ENCODE measurements around the gene ADAMTS9.

DNA sequence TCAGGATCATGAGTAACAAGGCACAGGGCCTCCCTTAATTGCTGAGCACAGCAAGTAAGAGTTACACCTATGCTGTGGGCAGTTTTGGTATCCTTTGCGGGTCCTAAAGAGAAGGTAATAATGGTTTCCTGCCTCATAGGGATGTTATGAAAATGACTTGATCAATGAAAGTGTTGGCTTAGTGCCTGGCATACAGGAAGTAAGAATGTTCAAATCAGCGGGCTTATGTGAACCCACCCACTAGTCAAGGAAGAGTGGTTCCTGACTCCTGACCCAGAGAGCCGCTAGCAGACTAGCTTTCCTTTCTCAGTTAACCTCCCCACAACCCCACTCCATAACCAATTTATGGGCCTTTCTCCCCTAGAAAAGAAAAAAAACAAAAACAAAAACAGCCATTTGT is 5.2 kb upstream of the ADAMTS9 start:
- TF ChIP-seq FUS (optimal IDR thresholded peaks at IDR 0.05; ENCODE audit: low read depth, low read length) (no peak), YY1 (IDR thresholded peaks at IDR 0.05; ENCODE audit: borderline replicate concordance in 1 of 3, control insufficient read depth in 1 of 3, extremely low read depth in 1 of 3, insufficient read depth in 3 of 3, insufficient read length in 1 of 3, insufficient replicate concordance in 2 of 3, low read depth in 1 of 3, low read length in 2 of 3) (no peak), CTCF (IDR thresholded peaks at IDR 0.05 in 2 of 3, conservative IDR thresholded peaks at IDR 0.05 in 1 of 3; ENCODE audit: insufficient read depth in 2 of 3, low read depth in 1 of 3, low read length in 3 of 3) (no peak), ERF (CRISPR knock-in tag; IDR thresholded peaks at IDR 0.05) (no peak), ARID4B (CRISPR knock-in tag; IDR thresholded peaks at IDR 0.05) (no peak), ZNF175 (CRISPR knock-in tag; IDR thresholded peaks at IDR 0.05; ENCODE audit: low read depth) (no peak), EZH2 (IDR thresholded peaks at IDR 0.05; ENCODE audit: borderline replicate concordance, low read depth, low read length) (no peak)
- TF ChIP-seq, protein P1, sequence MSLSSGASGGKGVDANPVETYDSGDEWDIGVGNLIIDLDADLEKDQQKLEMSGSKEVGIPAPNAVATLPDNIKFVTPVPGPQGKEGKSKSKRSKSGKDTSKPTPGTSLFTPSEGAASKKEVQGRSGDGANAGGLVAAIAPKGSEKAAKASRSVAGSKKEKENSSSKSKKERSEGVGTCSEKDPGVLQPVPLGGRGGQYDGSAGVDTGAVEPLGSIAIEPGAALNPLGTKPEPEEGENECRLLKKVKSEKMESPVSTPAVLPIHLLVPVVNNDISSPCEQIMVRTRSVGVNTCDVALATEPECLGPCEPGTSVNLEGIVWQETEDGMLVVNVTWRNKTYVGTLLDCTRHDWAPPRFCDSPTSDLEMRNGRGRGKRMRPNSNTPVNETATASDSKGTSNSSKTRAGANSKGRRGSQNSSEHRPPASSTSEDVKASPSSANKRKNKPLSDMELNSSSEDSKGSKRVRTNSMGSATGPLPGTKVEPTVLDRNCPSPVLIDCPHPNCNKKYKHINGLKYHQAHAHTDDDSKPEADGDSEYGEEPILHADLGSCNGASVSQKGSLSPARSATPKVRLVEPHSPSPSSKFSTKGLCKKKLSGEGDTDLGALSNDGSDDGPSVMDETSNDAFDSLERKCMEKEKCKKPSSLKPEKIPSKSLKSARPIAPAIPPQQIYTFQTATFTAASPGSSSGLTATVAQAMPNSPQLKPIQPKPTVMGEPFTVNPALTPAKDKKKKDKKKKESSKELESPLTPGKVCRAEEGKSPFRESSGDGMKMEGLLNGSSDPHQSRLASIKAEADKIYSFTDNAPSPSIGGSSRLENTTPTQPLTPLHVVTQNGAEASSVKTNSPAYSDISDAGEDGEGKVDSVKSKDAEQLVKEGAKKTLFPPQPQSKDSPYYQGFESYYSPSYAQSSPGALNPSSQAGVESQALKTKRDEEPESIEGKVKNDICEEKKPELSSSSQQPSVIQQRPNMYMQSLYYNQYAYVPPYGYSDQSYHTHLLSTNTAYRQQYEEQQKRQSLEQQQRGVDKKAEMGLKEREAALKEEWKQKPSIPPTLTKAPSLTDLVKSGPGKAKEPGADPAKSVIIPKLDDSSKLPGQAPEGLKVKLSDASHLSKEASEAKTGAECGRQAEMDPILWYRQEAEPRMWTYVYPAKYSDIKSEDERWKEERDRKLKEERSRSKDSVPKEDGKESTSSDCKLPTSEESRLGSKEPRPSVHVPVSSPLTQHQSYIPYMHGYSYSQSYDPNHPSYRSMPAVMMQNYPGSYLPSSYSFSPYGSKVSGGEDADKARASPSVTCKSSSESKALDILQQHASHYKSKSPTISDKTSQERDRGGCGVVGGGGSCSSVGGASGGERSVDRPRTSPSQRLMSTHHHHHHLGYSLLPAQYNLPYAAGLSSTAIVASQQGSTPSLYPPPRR (CRISPR knock-in tag; IDR thresholded peaks at IDR 0.05; ENCODE audit: borderline replicate concordance): no peak

Measured in K562 (cell line).